Esophagus muscularis mucosa (tissue), 3 donors: ENCODE measurements around the gene DYNLRB2.

Experiments
- POLR2A ChIP-seq: fragments of 450-650 bp; IDR thresholded peaks from one replicate; pipeline ENCODE4 v1.6.1; 2017; ENCODE audit warnings: antibody characterized with exemption, moderate library complexity, mild to moderate bottlenecking, low read depth
- POLR2AphosphoS5 ChIP-seq, 2 donors: sonication (generic); formaldehyde crosslinking; IDR thresholded peaks; one replicate each; pipeline ENCODE4 v1.6.1; 2017; ENCODE audit warnings: antibody characterized with exemption in 2 of 2
- TF ChIP-seq, protein P1 (sequence below), 3 experiments: fragments of 200-600 bp in 2 of 3; fragments of 450-650 bp in 1 of 3; sonication (generic) in 2 of 3; IDR thresholded peaks; one replicate each; pipeline ENCODE4 v1.5.1; 2017 to 2019; ENCODE audit warnings: antibody characterized with exemption in 3 of 3, mild to moderate bottlenecking in 2 of 3, moderate library complexity in 1 of 3

DNA sequence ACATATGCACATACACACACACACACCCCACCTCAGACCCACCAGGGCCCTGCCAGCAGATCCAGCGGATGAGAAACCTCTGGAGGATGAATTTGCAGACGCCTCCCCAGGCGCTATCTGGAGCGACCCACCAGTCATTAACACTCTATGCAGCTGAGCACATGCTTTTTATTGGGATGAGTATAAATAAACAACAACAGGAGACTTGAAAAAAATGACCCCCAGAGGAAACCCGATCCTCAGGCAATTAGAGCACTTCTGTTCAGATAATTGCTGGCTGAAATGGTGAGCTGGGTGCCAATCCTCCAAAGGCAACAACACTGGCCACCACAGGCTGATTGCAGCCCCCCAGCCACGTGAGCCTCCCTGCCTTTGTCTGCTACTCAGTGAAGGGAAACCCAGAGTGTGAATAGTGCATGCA lies 32.9 kb downstream of the DYNLRB2 start:
- TF ChIP-seq, protein P1, sequence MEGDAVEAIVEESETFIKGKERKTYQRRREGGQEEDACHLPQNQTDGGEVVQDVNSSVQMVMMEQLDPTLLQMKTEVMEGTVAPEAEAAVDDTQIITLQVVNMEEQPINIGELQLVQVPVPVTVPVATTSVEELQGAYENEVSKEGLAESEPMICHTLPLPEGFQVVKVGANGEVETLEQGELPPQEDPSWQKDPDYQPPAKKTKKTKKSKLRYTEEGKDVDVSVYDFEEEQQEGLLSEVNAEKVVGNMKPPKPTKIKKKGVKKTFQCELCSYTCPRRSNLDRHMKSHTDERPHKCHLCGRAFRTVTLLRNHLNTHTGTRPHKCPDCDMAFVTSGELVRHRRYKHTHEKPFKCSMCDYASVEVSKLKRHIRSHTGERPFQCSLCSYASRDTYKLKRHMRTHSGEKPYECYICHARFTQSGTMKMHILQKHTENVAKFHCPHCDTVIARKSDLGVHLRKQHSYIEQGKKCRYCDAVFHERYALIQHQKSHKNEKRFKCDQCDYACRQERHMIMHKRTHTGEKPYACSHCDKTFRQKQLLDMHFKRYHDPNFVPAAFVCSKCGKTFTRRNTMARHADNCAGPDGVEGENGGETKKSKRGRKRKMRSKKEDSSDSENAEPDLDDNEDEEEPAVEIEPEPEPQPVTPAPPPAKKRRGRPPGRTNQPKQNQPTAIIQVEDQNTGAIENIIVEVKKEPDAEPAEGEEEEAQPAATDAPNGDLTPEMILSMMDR (IDR thresholded peaks at IDR 0.05), result no peak
- TF ChIP-seq POLR2A (no peak), POLR2AphosphoS5 (IDR thresholded peaks at IDR 0.05) (no peak)
